SKM-1 treated with dmso at 0.1 percent for 144 hours (cell line): ENCODE results near the gene IFNE.

Source experiments
- DNase-seq: peaks from one replicate; lab custom pipeline; 2025; ENCODE audit not compliant: unreplicated experiment; lab: John Stamatoyannopoulos, UW

Gene IFNE

GRCh38 chr9:21482213-21482612 lies at the start of gene IFNE:
Gene IFNE, minus strand, starts transcription at chr9:21482313. Its CDS starts 619 bp downstream, at chr9:21481694.
- no peak for DNase-seq

- no peak for DNase-seq
Observed at GRCh38 chr9:21528123-21528808, 46.2 kb upstream of the IFNE start.

GRCh38 chr9:21527579-21527978 lies 45.5 kb upstream of the IFNE start:
- DNase-seq: no peak

- no peak for DNase-seq
Observed at GRCh38 chr9:21525174-21525573, 43.1 kb upstream of the IFNE start.

GRCh38 chr9:21524099-21524830 lies 42.2 kb upstream of the IFNE start:
- DNase-seq: no peak

GRCh38 chr9:21523021-21524014 lies 41.2 kb upstream of the IFNE start:
- no peak for DNase-seq

GRCh38 chr9:21522348-21522747 lies 40.2 kb upstream of the IFNE start:
- no peak for DNase-seq

- DNase-seq: no peak
Observed at GRCh38 chr9:21521448-21521847, 39.3 kb upstream of the IFNE start.

GRCh38 chr9:21520501-21521228 lies 38.6 kb upstream of the IFNE start:
- DNase-seq: no peak

- DNase-seq: no peak
Observed at GRCh38 chr9:21519855-21520434, 37.8 kb upstream of the IFNE start.

- DNase-seq: no peak
Observed at GRCh38 chr9:21516796-21517195, 34.7 kb upstream of the IFNE start.

GRCh38 chr9:21513431-21513830 lies 31.3 kb upstream of the IFNE start:
- no peak for DNase-seq

GRCh38 chr9:21510806-21511205 lies 28.7 kb upstream of the IFNE start:
- no peak for DNase-seq

GRCh38 chr9:21507483-21507790 lies 25.3 kb upstream of the IFNE start:
- no peak for DNase-seq

- no peak for DNase-seq
Observed at GRCh38 chr9:21506626-21507482, 24.7 kb upstream of the IFNE start.

- DNase-seq: no peak
Observed at GRCh38 chr9:21505425-21506179, 23.5 kb upstream of the IFNE start.

- DNase-seq: no peak
Observed at GRCh38 chr9:21504894-21505293, 22.8 kb upstream of the IFNE start.

GRCh38 chr9:21504113-21504512 lies 22.0 kb upstream of the IFNE start:
- DNase-seq: no peak

GRCh38 chr9:21502586-21502985 lies 20.5 kb upstream of the IFNE start:
- no peak for DNase-seq
